Measurements from ENCODE around the gene TTLL3.
"Not testable (repeated sequence)": the region's sequence is repeated elsewhere in the genome, so short reads cannot be mapped to it uniquely, and the experiment has no call there.

GRCh38 chr3:9771007-9771406 lies 39.1 kb upstream of the TTLL3 start:
- not testable (repeated sequence) for TF ChIP-seq POLR2A, POLR2AphosphoS5 (IDR thresholded peaks at IDR 0.05; ENCODE audit: low read depth, low read length)

All from GM12892 (cell line).